Stimulated activated CD8-positive, alpha-beta memory T cell treated with anti-CD3 and anti-CD28 coated beads, Interleukin-7, amount 100 ng/mL, for 1 hour (primary cell): Measurements from ENCODE around the gene LRMDA.

Experiments used
- DNase-seq, 2 donors: peaks; one replicate each; pipeline ENCODE4 v3.0.0-alpha.2; 2020; ENCODE audit warnings: low read depth in 2 of 2

LRMDA gene

GRCh38 chr10:76435157-76435556 lies 1003.7 kb downstream of the LRMDA start:
- DNase-seq: no peak

GRCh38 chr10:76436401-76436811 lies 1005.0 kb downstream of the LRMDA start:
- no peak for DNase-seq

GRCh38 chr10:76436981-76437380 lies 1005.6 kb downstream of the LRMDA start:
- DNase-seq: no peak

- DNase-seq: no peak
These were observed 1009.0 kb downstream of the LRMDA start for GRCh38 chr10:76440426-76440825.

- no peak for DNase-seq
These were observed 1010.7 kb downstream of the LRMDA start for GRCh38 chr10:76442113-76442512.

- DNase-seq: no peak
These were observed 1012.8 kb downstream of the LRMDA start for GRCh38 chr10:76444034-76444800.

- DNase-seq: no peak
These were observed 1016.2 kb downstream of the LRMDA start for GRCh38 chr10:76447578-76447977.

GRCh38 chr10:76451911-76452310 lies 1020.5 kb downstream of the LRMDA start:
- no peak for DNase-seq

GRCh38 chr10:76453332-76453731 lies 1021.9 kb downstream of the LRMDA start:
- DNase-seq: no peak

- DNase-seq: no peak
These were observed 1022.6 kb downstream of the LRMDA start for GRCh38 chr10:76453997-76454396.

- DNase-seq: no peak
These were observed 1023.2 kb downstream of the LRMDA start for GRCh38 chr10:76454506-76455140.

- DNase-seq: no peak
These were observed 1024.8 kb downstream of the LRMDA start for GRCh38 chr10:76456197-76456596.

GRCh38 chr10:76459016-76459730 lies 1027.7 kb downstream of the LRMDA start:
- no peak for DNase-seq

GRCh38 chr10:76461024-76461423 lies 1029.6 kb downstream of the LRMDA start:
- DNase-seq: no peak

- no peak for DNase-seq
These were observed 1031.7 kb downstream of the LRMDA start for GRCh38 chr10:76463111-76463510.

GRCh38 chr10:76466836-76467503 lies 1035.5 kb downstream of the LRMDA start:
- no peak for DNase-seq

- no peak for DNase-seq
These were observed 1038.3 kb downstream of the LRMDA start for GRCh38 chr10:76469675-76470074.

- DNase-seq: no peak
These were observed 1047.8 kb downstream of the LRMDA start for GRCh38 chr10:76479103-76479790.

GRCh38 chr10:76481178-76481577 lies 1049.8 kb downstream of the LRMDA start:
- DNase-seq: no peak

GRCh38 chr10:76487582-76487981 lies 1056.2 kb downstream of the LRMDA start:
- DNase-seq: no peak

GRCh38 chr10:76488602-76489001 lies 1057.2 kb downstream of the LRMDA start:
- DNase-seq: no peak

- DNase-seq: no peak
These were observed 1059.8 kb downstream of the LRMDA start for GRCh38 chr10:76491216-76491615.
